GM12872 (cell line): ENCODE measurements around the gene ZNF830.

Experiments used
- CTCF ChIP-seq: IDR thresholded peaks from 3 replicates; pipeline ENCODE4 v1.5.1; 2011; ENCODE audit warnings: low read depth, mild to moderate bottlenecking, low read length, moderate library complexity; ENCODE audit not compliant: insufficient read depth

ZNF830 gene

GRCh38 chr17:34958438-34958837 is 2.9 kb upstream of the ZNF830 start:
- no peak for TF ChIP-seq CTCF

GRCh38 chr17:34974179-34974578 is 12.8 kb downstream of the ZNF830 start:
- no peak for TF ChIP-seq CTCF

GRCh38 chr17:34974794-34975785 is 13.8 kb downstream of the ZNF830 start:
- no peak for TF ChIP-seq CTCF

GRCh38 chr17:34979153-34979552 is 17.8 kb downstream of the ZNF830 start:
- TF ChIP-seq CTCF, result no peak

- TF ChIP-seq CTCF, result no peak
Measured at GRCh38 chr17:34979650-34980352, 18.5 kb downstream of the ZNF830 start.

GRCh38 chr17:34980353-34980680 is 19.0 kb downstream of the ZNF830 start, which contains the start of gene LIG3:
Gene LIG3, plus strand, starts transcription at chr17:34980512. Its CDS starts 2,494 bp downstream, at chr17:34983006.
- TF ChIP-seq CTCF, result no peak
